Omental fat pad (tissue), 4 donors: ENCODE measurements around the gene RPS27L. TPM values are rescaled to one million over a fixed set of nuclear protein-coding genes. Genes with fewer than 3 reads are reported as not detected.

Experiments used
- ATAC-seq: fragments of 150-250 bp; one replicate; pipeline ENCODE4 v1.9.1; 2016; ENCODE audit warnings: mild to moderate bottlenecking, moderate library complexity; ENCODE audit not compliant: low FRiP score
- DNase-seq: peaks from one replicate; pipeline ENCODE4 v3.0.0-alpha.2; 2019; ENCODE audit warnings: low spot score
- CTCF ChIP-seq, 3 donors: fragments of 450-650 bp; IDR thresholded peaks; one replicate each; pipeline ENCODE4 v1.5.1; 2016 to 2017; ENCODE audit warnings: antibody characterized with exemption in 3 of 3, mild to moderate bottlenecking in 3 of 3, moderate library complexity in 2 of 3
- total RNA-seq, 4 donors: library from RNA; depleted of rRNA; stranded (reverse); fragments of >200 nt; gene quantifications; one replicate each; pipeline ENCODE4 v1.1.0, GENCODE V29; 2016

The RPS27L gene
- total RNA-seq, 4 donors from 2014 or later = 71.3 to 107 (median 83.2) TPM

- TF ChIP-seq CTCF (IDR thresholded peaks at IDR 0.05) = no peak
- peak; percentile 34 for DNase-seq
- peak; percentile 77 for ATAC-seq
Observed at GRCh38 chr15:63157891-63158431, 684 bp upstream of the RPS27L start.

- no peak for TF ChIP-seq CTCF (IDR thresholded peaks at IDR 0.05)
- no peak for ATAC-seq
- no peak for DNase-seq
Observed at GRCh38 chr15:63156755-63157117, 541 bp downstream of the RPS27L start.

DNA sequence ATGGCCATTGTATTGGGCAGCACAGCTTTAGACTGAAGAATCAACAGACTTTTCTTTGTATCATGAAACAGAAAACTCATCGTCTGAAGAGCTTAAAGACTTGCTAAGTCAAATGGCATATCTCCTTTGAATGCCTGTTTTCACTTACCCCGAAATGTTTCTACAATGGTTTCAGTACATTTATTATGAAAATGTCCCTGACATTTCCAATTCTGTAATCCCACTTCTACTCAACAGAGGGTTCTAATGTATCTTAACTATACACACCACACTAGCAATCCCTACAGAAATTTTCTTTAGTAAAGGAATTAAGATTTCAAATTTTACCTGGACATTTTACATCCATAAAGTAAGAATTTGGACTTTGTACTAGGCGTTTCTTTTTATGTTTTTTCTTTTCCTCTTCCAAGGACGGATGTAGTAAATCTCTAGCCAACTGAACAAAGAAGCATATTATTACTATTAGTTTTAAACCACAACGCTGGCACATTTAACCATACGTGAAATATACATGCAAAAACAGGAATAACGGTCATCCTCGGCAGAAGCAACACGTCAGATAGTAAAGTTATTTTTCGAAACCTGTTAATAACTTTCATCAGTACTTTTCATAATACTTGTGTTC lies 1.1 kb downstream of the RPS27L start:
- no peak for DNase-seq
- no peak for ATAC-seq
- no peak for TF ChIP-seq CTCF (IDR thresholded peaks at IDR 0.05)

- no peak for ATAC-seq
- no peak for TF ChIP-seq CTCF (IDR thresholded peaks at IDR 0.05)
- no peak for DNase-seq
Observed at GRCh38 chr15:63155486-63155885, 1.8 kb downstream of the RPS27L start.

DNA sequence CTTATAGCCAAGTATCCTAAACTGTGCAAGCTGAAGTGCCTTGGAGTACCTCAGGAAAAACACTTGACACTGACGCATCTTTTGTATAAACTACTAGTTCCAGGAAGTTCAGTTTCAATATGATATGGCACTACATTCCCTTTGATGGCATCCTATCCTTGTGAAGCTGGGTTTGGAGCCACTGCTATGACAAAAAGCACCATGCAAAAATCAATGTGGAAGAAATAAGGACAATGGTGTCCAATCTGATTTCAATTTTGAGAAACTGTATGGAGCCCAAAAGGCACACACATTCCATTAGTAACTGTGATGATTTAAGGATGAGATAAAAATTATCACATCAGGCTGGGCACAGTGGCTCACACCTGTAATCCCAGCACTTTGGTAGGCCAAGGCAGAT lies 5.6 kb downstream of the RPS27L start:
- DNase-seq = no peak
- ATAC-seq = no peak
- no peak for TF ChIP-seq CTCF (IDR thresholded peaks at IDR 0.05)

DNA sequence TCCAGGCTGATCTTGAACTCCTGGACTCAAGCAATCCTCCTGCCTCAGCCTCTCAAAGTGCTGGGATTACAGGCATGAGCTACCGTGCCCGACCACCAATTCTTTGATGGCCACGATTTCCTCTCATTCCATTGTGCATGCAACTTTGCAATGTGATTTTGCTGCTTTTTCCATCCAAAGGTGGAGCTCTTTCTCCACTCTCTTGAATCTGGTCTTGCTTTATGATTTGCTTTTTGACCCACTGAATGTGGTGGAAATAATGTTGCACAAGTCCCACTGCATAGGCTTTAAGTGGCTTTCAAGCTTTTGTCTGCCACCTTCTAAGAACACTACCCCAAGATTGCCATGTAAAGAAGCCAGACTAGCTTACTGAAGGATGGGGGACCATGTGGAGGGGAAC lies 10.6 kb downstream of the RPS27L start:
- DNase-seq (no peak), ATAC-seq (no peak)
- TF ChIP-seq CTCF (IDR thresholded peaks at IDR 0.05) = no peak

DNA sequence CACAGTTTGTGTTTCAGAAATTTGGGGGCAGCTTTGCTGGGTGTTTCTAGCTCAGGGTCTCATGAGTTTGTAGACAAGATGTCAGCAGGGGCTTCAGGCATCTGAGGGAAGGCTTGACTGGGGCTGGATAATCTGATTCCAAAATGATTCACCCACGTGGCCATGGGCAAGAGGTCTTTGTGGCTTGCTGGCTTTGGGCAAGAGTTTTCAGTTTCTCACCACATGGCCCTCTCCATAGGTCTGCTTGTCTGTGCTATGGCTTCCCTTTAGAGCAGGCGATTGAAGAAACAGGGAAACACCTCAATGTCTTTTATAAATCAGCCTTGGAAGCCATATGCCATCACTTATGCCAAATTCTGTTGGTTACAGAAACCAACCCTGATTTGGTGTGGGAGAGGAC lies 11.9 kb downstream of the RPS27L start:
- no peak for DNase-seq
- no peak for TF ChIP-seq CTCF (IDR thresholded peaks at IDR 0.05)
- ATAC-seq = no peak
